ENCODE data around the gene CXCL14.
"Not testable (repeated sequence)": the region's sequence is repeated elsewhere in the genome, so short reads cannot be mapped to it uniquely, and the experiment has no call there.

The CXCL14 gene

DNA sequence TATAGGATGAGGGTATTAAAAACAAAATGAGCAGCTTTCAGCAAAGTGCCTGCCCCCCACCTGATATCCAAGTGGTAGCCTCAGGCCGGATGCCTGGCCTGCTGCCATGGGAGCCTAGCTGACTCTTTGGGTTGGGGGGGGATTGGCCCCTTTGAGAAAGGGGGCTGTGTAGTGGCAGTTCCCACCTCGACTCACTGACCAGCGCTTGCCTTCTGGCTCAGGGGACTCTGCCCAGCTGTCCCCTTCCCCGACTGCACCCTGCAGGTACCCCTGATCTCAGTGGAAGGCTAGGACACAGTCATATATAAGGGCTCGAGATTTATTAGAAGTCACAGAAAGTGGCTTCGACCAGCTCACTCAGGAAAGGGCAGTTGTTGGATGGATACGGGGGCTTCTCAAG, 41.5 kb downstream of the CXCL14 start:
- in situ Hi-C loops (cut with HindIII; ENCODE audit: low sequenced_read_pairs) = no loop called here

DNA sequence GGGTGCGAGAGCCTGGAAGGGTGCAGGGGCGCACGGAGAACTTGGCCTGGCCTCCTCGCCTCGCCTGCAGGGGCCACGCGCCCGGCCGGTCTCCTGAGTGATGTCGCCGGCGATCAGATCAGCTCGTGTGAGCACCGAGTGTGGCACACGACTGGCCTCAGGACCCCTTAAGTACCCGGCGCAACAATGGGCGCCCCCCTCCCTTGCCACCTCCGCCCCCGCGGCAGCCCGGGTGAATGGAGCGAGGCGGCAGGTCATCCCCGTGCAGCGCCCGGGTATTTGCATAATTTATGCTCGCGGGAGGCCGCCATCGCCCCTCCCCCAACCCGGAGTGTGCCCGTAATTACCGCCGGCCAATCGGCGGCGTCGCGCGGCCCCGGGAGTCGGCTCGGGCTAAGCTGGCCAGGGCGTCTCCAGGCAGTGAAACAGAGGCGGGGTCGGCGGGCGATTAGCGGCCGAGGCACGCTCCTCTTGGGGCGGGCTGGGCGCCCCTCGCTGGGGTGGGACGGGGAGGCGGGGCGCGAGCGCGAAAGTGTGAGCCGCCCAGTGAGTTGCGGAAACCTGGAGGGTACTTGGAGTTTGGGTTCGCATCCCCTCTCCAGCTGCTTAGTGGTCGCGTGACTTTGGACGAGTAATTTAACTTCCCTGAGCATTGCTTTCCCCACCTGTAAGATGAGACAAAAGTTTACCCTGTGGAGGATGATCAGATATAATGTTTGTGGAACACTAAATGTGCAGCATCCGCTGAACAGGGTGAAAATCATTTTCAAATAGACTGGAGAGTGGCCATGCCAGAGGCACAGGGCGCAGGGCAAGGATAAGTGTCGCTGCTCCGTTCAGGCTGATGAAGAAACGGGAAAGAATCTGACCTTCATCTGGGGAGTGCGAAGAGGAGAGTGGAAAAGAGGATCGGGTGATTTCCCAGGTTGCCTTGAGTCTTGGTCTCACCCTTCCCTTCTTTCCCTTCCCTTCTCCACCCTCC, 42.7 kb downstream of the CXCL14 start, which contains the start of gene NEUROG1:
TSS of gene NEUROG1 (minus strand) at position 145 of the 982 bp plus-strand sequence. CDS start 274 bp downstream, outside the sequence.
- no peak for DNase-seq (ENCODE audit: low read depth)
- H3K4me3 ChIP-seq (ENCODE audit: low read depth, low read length) = no peak within 1 kb of the TSS
- TF ChIP-seq CTCF (IDR thresholded peaks at IDR 0.05; ENCODE audit: low read depth, low read length, missing control alignments) = no peak
- in situ Hi-C loops (cut with HindIII; ENCODE audit: low sequenced_read_pairs) = no loop called here

More for the DNA sequence above, 41.5 kb downstream of the CXCL14 start:
- no peak overlapping the region for H3K4me3 ChIP-seq (ENCODE audit: low read depth, low read length)
- no peak for DNase-seq (ENCODE audit: low read depth)
- TF ChIP-seq CTCF (IDR thresholded peaks at IDR 0.05; ENCODE audit: low read depth, low read length, missing control alignments) = no peak

DNA sequence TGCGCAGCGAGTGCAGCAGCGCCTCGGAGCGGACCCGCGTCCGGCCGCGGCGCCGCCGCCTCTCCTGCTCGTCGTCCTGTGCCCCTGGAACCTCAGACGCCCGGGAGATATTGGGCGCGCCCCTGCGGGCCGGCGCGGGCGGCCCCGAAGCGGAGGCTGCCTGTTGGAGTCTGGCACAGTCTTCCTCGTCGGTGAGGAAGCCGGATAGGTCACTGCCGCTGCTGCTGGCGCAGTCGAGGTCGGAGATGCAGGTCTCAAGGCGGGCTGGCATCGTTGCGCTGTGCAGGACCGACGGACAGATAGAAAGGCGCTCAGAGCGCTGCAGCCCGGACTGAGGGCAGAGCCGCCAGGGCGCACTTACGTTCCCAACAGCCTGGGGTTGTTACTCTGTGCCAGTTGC, 43.4 kb downstream of the CXCL14 start:
- no peak for DNase-seq (ENCODE audit: low read depth)
- in situ Hi-C loops (cut with HindIII; ENCODE audit: low sequenced_read_pairs) = no loop called here
- H3K4me3 ChIP-seq (ENCODE audit: low read depth, low read length) = no peak overlapping the region
- no peak for TF ChIP-seq CTCF (IDR thresholded peaks at IDR 0.05; ENCODE audit: low read depth, low read length, missing control alignments)

DNA sequence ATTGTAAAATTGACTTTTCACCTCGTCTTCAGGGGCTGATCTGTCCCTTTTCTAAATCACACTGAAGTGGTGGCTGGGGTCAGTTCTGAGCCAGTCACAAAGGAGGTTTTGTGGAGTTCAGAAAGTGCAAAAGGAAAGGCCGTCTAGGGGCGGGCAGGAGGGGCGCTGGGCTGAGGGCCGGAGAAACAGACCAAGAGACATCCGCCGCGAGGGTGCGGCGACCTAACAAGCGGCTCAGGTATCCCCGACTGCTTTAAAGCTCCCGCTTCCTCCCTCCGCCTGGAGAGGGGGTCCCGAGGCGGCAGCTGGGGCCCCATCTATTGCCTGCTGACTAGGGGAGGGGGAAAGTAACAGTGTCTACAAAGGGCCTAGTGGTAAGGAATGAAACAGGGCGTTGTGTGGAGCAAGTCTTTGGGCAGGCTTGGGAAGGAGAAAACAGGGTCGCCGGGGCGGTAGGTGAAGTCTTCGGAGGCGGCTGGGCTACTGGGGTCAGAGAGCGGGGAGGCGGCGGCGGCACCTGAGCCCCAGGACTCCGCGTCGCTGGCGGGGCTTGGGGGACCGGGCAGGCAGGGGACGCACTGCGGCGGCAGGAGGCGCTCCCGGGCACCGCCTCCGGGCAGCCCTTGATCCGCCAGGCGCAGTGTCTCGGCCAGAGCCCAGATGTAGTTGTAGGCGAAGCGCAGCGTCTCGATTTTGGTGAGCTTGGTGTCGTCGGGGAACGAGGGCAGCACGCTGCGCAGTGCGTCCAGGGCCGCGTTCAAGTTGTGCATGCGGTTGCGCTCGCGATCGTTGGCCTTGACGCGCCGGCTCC, 44.0 kb downstream of the CXCL14 start:
- H3K4me3 ChIP-seq (ENCODE audit: low read depth, low read length) = no peak overlapping the region
- DNase-seq (ENCODE audit: low read depth) = no peak
- in situ Hi-C loops (cut with HindIII; ENCODE audit: low sequenced_read_pairs) = no loop called here
- no peak for TF ChIP-seq CTCF (IDR thresholded peaks at IDR 0.05; ENCODE audit: low read depth, low read length, missing control alignments)

DNA sequence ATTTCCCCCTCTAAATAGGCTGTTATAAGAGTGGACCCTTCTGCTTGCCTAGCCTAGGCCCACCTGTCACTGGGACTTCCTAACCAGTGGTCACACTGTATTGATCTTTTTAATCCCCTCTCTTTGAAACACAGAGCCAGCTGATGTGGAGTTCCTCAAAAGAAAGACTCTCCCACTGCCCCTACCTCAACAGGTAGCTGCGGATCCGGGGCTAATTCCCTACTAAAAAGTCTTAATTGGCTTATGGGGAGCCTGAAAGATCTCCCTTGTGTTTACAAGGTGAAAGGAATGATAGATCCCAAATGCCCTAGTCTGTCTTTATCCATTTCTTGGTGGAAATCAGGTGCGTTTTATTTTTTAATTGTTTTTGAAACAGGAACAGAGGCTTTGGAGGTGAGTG, 45.0 kb downstream of the CXCL14 start:
- TF ChIP-seq CTCF (IDR thresholded peaks at IDR 0.05; ENCODE audit: low read depth, low read length, missing control alignments) = no peak
- in situ Hi-C loops (cut with HindIII; ENCODE audit: low sequenced_read_pairs) = no loop called here
- H3K4me3 ChIP-seq (ENCODE audit: low read depth, low read length) = no peak overlapping the region
- DNase-seq (ENCODE audit: low read depth) = no peak

- no peak for TF ChIP-seq CTCF (IDR thresholded peaks at IDR 0.05; ENCODE audit: low read depth, low read length, missing control alignments)
- DNase-seq (ENCODE audit: low read depth) = no peak
- no peak overlapping the region for H3K4me3 ChIP-seq (ENCODE audit: low read depth, low read length)
- in situ Hi-C loops (cut with HindIII; ENCODE audit: low sequenced_read_pairs) = no loop called here
Observed at GRCh38 chr5:135533334-135533733, 45.5 kb downstream of the CXCL14 start.

GRCh38 chr5:135529576-135529975, 49.2 kb downstream of the CXCL14 start:
- DNase-seq (ENCODE audit: low read depth); in situ Hi-C loops (cut with HindIII; ENCODE audit: low sequenced_read_pairs); H3K4me3 ChIP-seq (ENCODE audit: low read depth, low read length): not testable (repeated sequence)
